Measurements from ENCODE around the gene SNAP23. TPM values are rescaled to one million over a fixed set of nuclear protein-coding genes. Genes with fewer than 3 reads are reported as not detected.
A peak's percentile ranks its signal among the peaks of the same experiment; 100 is the strongest.

Gene SNAP23
- total RNA-seq, 2 donors from 2014 or later, result 86.1 to 93.9 TPM

DNA sequence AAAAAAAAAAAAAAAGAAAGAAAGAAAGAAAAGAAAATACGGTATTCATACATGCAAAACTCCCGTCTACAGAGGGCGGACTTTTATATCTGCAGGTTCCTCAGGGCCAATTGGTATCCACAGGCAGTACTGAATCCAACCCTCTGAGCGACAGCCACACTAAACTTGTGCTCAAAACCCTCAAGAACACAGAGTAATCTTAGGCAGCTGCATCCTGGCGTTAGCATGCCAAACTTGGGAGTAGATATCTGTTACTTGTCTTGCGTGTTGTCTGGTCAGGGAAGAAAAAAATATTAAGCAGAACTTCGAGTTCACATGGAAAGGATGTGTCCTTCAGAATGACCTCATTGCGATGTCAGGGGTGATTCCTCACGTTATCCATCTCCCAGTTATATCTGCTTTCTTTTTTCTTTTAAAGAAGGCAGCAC lies 12.8 kb downstream of the SNAP23 start:
- no peaks in the 10 kb centered on the region for H3K36me3 ChIP-seq
- TF ChIP-seq, protein P1, sequence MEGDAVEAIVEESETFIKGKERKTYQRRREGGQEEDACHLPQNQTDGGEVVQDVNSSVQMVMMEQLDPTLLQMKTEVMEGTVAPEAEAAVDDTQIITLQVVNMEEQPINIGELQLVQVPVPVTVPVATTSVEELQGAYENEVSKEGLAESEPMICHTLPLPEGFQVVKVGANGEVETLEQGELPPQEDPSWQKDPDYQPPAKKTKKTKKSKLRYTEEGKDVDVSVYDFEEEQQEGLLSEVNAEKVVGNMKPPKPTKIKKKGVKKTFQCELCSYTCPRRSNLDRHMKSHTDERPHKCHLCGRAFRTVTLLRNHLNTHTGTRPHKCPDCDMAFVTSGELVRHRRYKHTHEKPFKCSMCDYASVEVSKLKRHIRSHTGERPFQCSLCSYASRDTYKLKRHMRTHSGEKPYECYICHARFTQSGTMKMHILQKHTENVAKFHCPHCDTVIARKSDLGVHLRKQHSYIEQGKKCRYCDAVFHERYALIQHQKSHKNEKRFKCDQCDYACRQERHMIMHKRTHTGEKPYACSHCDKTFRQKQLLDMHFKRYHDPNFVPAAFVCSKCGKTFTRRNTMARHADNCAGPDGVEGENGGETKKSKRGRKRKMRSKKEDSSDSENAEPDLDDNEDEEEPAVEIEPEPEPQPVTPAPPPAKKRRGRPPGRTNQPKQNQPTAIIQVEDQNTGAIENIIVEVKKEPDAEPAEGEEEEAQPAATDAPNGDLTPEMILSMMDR (IDR thresholded peaks at IDR 0.05), result no peak
- TF ChIP-seq POLR2A (IDR thresholded peaks at IDR 0.05), result no peak
- TF ChIP-seq POLR2AphosphoS5 (IDR thresholded peaks at IDR 0.05), result no peak
- DNase-seq (ENCODE audit: low spot score), result no peak
- no peak overlapping the region for H3K27ac ChIP-seq
- H3K4me1 ChIP-seq (replicated peaks), result no peaks in the 10 kb centered on the region
- intact Hi-C loops (cut with DNase I), result no loop called here
- H3K27me3 ChIP-seq (replicated peaks; ENCODE audit: insufficient read depth), result no peaks in the 10 kb centered on the region
- H3K9me3 ChIP-seq, result no peaks in the 10 kb centered on the region
- 44% methylated on average over 9 of the region's 9 CpGs for WGBS
- no peak overlapping the region for H3K4me3 ChIP-seq

DNA sequence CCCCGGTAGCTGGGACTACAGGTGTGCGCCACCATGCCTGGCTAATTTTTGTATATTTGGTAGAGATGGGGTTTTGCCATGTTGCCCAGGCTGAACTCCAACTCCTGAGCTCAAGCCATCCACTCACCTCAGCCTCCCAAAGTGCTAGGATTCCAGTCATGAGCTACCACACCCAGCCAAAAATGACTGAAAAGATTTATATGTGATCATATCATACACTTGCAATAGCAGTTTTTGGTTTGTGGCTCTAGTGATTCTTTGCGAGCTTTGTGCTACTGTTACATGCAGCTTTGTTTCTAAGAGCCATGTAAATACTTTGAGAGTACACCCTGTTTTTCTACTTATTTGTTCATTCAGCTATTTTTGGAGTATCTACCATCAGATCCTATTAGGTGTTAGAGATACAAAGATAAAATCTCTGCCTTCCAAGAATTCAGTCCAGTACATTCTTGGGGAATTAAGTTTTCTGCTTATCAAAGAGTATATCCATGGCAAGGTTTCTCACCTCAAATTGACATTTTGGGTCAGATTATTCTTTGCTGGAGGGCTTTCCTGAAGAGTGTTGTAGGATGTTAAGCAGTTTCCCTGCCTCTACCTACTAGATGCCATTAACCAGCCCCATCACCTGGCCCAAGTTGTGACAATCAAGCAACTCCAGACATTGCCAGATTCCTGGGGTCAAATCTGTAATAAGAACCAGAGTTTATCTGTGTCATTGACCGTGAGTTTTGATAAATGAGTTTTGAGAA lies 15.0 kb downstream of the SNAP23 start:
- no peak for DNase-seq (ENCODE audit: low spot score)
- WGBS, result 77% methylated on average over 4 of the region's 4 CpGs
- Histone ChIP-seq H3K4me3 (no peak overlapping the region), H3K36me3 (no peaks in the 10 kb centered on the region), H3K27ac (peak overlapping the region in 1 of 2 donors; percentile 13), H3K9me3 (no peaks in the 10 kb centered on the region), H3K27me3 (replicated peaks; ENCODE audit: insufficient read depth) (no peaks in the 10 kb centered on the region), H3K4me1 (replicated peaks) (no peaks in the 10 kb centered on the region)
- no peak for TF ChIP-seq POLR2AphosphoS5 (IDR thresholded peaks at IDR 0.05)
- no peak for TF ChIP-seq POLR2A (IDR thresholded peaks at IDR 0.05)
- TF ChIP-seq, protein P1 (IDR thresholded peaks at IDR 0.05), result no peak
- intact Hi-C loops (cut with DNase I), result no loop called here

DNA sequence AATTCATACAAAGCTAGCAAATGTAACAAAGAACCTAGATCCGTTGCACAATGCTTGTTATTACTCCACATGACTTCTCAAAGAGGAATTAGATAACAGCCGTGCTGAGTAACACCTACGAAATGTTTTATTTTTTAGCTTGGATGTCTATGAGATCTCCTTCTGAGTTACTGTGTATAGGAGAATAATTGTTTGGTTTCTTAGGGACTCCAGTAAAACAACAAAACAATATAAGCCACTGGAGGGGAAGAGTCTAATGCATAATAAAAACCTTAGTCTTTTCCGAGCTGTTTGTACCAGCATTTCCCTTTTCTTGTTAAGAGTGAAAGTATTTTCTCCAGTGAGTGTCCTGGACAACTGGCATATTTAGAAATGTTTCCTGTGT lies 15.6 kb downstream of the SNAP23 start:
- DNase-seq (ENCODE audit: low spot score), result no peak
- Histone ChIP-seq H3K27ac (peak overlapping the region in 1 of 2 donors; percentile 13), H3K27me3 (replicated peaks; ENCODE audit: insufficient read depth) (no peaks in the 10 kb centered on the region), H3K36me3 (no peaks in the 10 kb centered on the region), H3K4me3 (no peak overlapping the region), H3K9me3 (no peaks in the 10 kb centered on the region), H3K4me1 (replicated peaks) (no peaks in the 10 kb centered on the region)
- intact Hi-C loops (cut with DNase I), result no loop called here
- 60% methylated on average over 4 of the region's 4 CpGs for WGBS
- TF ChIP-seq POLR2A (IDR thresholded peaks at IDR 0.05) (no peak), POLR2AphosphoS5 (IDR thresholded peaks at IDR 0.05) (no peak)
- TF ChIP-seq, protein P1 (IDR thresholded peaks at IDR 0.05), result no peak

DNA sequence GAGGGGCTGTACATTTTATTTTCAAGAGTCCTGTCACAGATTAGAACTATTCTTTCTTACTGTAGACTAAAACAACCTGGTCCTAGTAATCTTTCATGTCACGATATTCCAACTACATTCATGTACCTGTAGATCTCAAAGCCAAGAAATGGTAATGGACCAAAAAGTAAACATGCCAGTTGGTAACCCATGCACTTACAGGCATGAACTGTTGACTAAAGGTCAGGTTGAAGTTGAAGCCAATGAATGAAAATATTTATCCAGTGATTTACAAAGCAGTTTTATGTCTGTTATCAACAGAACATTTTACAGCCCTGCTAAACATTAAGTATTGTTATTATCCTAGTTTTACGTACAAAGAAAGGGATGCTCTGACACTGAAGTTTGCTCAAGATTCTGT lies 27.9 kb downstream of the SNAP23 start:
- Histone ChIP-seq H3K27me3 (replicated peaks; ENCODE audit: insufficient read depth) (no peaks in the 10 kb centered on the region), H3K4me1 (replicated peaks) (no peaks in the 10 kb centered on the region), H3K27ac (no peak overlapping the region), H3K9me3 (no peaks in the 10 kb centered on the region), H3K4me3 (no peak overlapping the region), H3K36me3 (no peaks in the 10 kb centered on the region)
- WGBS, result 70% methylated on average over 2 of the region's 2 CpGs
- TF ChIP-seq, protein P1 (IDR thresholded peaks at IDR 0.05), result no peak
- TF ChIP-seq POLR2AphosphoS5 (IDR thresholded peaks at IDR 0.05) (no peak), POLR2A (IDR thresholded peaks at IDR 0.05) (no peak)
- DNase-seq (ENCODE audit: low spot score), result no peak
- intact Hi-C loops (cut with DNase I), result no loop called here

DNA sequence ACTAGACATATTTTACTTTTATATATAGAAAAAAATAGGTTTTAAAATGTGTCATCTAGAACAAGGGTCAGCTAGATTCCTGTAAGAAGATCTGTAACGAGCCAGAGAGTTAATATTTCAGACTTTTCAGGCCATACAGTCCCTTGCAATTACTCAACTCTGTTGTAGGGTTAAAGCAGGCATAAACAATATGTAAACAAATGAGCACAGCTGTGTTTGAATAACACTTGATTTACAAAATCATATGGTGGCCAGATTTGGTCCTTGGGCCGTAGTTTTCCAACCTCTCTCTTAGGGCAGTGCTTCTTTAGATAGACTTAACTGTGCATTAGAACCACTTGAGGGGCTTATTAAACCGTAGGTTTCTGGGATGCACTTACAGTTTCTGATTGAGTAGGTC lies 33.5 kb downstream of the SNAP23 start:
- DNase-seq (ENCODE audit: low spot score), result no peak
- no peak overlapping the region for H3K27ac ChIP-seq
- H3K27me3 ChIP-seq (replicated peaks; ENCODE audit: insufficient read depth), result no peaks in the 10 kb centered on the region
- intact Hi-C loops (cut with DNase I), result no loop called here
- 93% methylated on average over 3 of the region's 3 CpGs for WGBS
- no peaks in the 10 kb centered on the region for H3K9me3 ChIP-seq
- TF ChIP-seq POLR2AphosphoS5 (IDR thresholded peaks at IDR 0.05) (no peak), POLR2A (IDR thresholded peaks at IDR 0.05) (no peak)
- TF ChIP-seq, protein P1 (IDR thresholded peaks at IDR 0.05), result no peak
- no peaks in the 10 kb centered on the region for H3K4me1 ChIP-seq (replicated peaks)
- no peaks in the 10 kb centered on the region for H3K36me3 ChIP-seq
- no peak overlapping the region for H3K4me3 ChIP-seq
